Non-pigmented ciliary epithelial cell (primary cell): ENCODE data around the gene AP1G2.

Source experiments
- DNase-seq: peaks from one replicate; pipeline ENCODE4 v3.0.0-alpha.2; 2010; ENCODE audit warnings: low read depth

Gene AP1G2

DNA sequence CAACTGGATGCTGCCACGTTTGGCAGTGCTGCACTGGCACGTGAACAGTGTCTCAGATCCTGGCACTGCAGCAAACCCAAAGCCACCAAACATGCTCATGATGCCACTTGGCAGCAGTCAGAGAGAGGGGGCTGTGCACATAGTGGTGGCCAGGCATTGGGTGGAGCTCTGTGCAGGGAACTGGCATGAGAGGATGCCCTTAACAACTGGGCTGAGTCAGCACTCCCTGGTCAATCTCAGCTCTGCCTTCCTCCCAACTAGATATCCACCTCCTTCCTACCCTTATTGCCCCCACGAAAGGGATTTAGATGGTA, 53.0 kb downstream of the AP1G2 start:
- DNase-seq: no peak

DNA sequence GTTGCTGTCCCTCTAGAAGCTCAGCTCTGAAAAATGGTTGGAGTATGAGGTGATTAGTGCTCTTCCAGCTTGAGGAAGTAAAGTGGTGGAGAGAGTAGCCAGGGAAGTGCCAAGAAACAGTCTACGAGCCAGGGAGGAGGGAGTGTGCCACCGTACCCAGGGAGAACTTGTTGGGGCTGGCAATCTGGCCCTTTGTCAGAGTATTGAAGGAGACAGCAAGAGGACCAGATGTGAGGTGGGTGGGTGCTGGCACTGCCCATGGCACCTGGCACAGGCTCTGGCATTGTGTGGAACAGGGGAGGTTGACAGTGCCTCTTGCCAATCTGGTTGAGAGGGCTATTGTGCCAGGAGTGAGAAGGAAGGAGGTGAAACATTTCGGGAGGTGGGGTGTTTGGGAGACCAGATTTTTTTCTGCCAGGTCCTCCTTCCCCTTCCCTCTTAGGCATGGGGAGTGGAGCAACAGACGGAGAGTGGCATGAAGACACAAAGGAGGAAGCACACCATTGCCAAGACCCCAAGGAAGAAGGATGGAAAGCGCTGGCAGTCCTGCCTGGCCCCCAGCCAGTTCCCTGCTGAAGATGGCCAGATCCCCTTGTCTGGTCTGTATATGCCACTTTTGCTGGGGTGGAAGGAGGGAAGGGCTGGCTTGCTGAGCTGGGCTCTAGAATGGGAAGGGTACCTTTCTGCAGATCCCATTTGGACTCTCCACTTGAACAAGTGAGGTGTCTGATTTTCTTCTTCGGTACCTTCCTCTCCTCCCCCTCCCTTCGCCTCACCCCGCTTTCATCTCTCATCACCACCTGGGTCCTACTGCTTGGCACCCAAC, 53.6 kb downstream of the AP1G2 start:
- DNase-seq: no peak

DNA sequence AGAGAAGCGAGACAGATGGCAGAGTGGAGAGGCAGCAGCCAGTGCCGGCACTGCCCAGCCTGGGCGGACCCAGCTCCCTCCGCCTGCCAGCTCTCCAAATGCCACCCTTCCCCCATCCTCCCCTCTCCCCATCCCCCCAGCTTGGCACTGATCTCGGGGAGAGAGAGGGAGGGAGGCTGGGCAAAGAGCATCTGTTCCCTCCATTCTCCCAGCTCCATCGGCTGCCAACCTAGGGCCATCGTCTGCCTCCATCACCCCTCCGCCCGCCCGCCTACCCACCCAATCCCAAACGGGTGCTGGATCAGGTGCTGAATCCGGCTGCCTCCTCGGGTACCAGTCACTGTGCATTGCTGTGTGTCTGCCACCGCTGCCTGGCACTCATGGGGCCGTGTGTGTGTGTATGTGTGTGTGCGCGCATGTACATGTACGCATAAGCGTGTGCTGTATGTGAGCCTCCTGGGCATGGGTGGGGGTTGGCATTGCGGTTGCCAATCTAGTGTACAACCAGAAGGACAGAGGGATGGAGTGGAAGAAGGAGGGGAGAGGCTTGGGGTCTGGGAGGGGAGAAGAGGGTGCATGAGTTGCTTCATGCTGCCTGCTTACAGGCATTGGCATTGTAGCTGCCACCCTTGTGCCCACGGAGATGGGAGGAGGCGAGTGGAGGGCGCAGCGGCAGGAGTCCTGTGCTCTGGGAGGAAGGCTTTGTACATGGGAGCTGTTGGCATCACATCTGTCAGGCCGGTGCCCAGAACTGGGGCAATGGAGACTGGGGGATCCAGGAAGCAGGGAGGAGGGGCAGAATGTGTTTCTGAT, 54.4 kb downstream of the AP1G2 start:
- no peak for DNase-seq

DNA sequence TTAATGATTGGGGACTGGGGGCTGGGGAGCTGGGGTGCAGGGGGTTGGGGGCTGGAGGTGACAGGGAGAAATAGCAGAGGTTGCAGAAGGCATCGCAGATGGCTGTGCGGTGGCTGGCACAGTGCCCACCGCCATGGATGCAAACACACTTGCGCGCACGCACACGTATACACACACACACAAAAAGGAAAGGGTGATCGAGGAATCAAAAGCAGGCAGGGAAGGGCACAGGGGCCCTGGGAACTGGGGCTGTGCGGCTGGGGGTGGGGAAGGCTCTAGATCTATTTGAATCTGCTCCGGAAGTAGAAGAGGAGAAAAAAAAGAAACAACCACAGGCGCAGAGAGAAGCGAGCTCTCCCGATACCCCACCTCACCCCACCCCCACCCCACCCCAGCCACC, 55.4 kb downstream of the AP1G2 start:
- no peak for DNase-seq
